ENCODE data around the gene WNT3A. TPM values are rescaled to one million over a fixed set of nuclear protein-coding genes. Genes with fewer than 3 reads are reported as not detected.
A peak's percentile ranks its signal among the peaks of the same experiment; 100 is the strongest.

WNT3A gene
- polyA plus RNA-seq, 3 donors = not detected

DNA sequence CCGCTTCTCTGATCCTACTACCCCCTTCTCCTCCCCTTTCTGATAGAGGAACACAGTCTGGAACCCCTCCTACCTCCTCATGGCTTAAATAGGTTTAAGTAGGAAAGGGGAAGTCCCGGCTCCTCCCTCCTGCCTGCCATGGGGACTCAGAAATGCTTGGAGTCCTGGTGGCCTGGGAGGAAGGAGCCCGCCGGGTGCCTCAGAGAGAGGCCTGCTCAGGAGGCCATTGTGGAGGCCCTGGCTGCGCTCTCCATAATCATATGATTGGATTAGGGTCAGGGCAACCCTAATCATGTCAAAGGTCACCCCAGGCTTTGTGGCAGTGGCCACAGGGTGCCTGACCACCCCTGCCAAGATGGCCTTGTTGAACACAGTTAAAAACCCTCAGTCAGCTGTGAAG lies 29.0 kb downstream of the WNT3A start:
- Mint-ChIP-seq H3K9me3 (peaks cover 0 to 7% (median 2%) of the 10 kb centered on the region in 7 donors), H3K27ac (peak overlapping the region in 1 of 7 donors; percentile 45), H3K4me1 (no peaks in the 10 kb centered on the region), H3K27me3 (ENCODE audit: low read depth in 3 of 3) (peaks cover 36 to 49% (median 42%) of the 10 kb centered on the region in 3 donors), H3K4me3 (no peak overlapping the region), H3K36me3 (no peaks in the 10 kb centered on the region)
- H2AFZ ChIP-seq (ENCODE audit: insufficient read depth, low read depth, low read length, poor library complexity, severe bottlenecking) = no peak overlapping the region
- H3K9me3 ChIP-seq (replicated peaks in 1 of 2; ENCODE audit: control insufficient read depth in 1 of 2, insufficient read depth in 1 of 2, low read length in 2 of 2) = peaks cover 0 to 7% of the 10 kb centered on the region in 2 donors
- H3K27ac ChIP-seq (ENCODE audit: low read depth in 1 of 2, low read length in 2 of 2) = no peak overlapping the region
- intact Hi-C loops (cut with micrococcal nuclease) = no loop called here
- peaks cover 11 to 43% of the 10 kb centered on the region in 2 donors for H3K27me3 ChIP-seq (ENCODE audit: control insufficient read depth in 2 of 2, insufficient read depth in 2 of 2, low read length in 2 of 2)
- no peaks in the 10 kb centered on the region for H4K20me1 ChIP-seq (ENCODE audit: insufficient read depth, low read length)
- DNase-seq = no peak
- no peaks in the 10 kb centered on the region for H3K36me3 ChIP-seq (replicated peaks in 1 of 2; ENCODE audit: control insufficient read depth in 1 of 2, insufficient read depth in 2 of 2, low read length in 2 of 2)
- H3K4me3 ChIP-seq (replicated peaks in 1 of 3; ENCODE audit: low read depth in 2 of 3, low read length in 3 of 3) = no peak overlapping the region
- H3K4me2 ChIP-seq (replicated peaks; ENCODE audit: extremely low read depth, low read length, poor library complexity, severe bottlenecking) = no peak overlapping the region
- 48% methylated on average over 2 of the region's 5 CpGs for WGBS (ENCODE audit: insufficient coverage)
- H3K9ac ChIP-seq (ENCODE audit: insufficient read depth, low read length, poor library complexity, severe bottlenecking) = no peak overlapping the region
- no peaks in the 10 kb centered on the region for H3K4me1 ChIP-seq (ENCODE audit: control insufficient read depth in 1 of 2, insufficient read depth in 2 of 2, low read length in 2 of 2)
- TF ChIP-seq, protein P1, sequence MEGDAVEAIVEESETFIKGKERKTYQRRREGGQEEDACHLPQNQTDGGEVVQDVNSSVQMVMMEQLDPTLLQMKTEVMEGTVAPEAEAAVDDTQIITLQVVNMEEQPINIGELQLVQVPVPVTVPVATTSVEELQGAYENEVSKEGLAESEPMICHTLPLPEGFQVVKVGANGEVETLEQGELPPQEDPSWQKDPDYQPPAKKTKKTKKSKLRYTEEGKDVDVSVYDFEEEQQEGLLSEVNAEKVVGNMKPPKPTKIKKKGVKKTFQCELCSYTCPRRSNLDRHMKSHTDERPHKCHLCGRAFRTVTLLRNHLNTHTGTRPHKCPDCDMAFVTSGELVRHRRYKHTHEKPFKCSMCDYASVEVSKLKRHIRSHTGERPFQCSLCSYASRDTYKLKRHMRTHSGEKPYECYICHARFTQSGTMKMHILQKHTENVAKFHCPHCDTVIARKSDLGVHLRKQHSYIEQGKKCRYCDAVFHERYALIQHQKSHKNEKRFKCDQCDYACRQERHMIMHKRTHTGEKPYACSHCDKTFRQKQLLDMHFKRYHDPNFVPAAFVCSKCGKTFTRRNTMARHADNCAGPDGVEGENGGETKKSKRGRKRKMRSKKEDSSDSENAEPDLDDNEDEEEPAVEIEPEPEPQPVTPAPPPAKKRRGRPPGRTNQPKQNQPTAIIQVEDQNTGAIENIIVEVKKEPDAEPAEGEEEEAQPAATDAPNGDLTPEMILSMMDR (IDR thresholded peaks at IDR 0.05) = no peak
- H3K79me2 ChIP-seq (ENCODE audit: insufficient read depth, low read length) = no peaks in the 10 kb centered on the region

DNA sequence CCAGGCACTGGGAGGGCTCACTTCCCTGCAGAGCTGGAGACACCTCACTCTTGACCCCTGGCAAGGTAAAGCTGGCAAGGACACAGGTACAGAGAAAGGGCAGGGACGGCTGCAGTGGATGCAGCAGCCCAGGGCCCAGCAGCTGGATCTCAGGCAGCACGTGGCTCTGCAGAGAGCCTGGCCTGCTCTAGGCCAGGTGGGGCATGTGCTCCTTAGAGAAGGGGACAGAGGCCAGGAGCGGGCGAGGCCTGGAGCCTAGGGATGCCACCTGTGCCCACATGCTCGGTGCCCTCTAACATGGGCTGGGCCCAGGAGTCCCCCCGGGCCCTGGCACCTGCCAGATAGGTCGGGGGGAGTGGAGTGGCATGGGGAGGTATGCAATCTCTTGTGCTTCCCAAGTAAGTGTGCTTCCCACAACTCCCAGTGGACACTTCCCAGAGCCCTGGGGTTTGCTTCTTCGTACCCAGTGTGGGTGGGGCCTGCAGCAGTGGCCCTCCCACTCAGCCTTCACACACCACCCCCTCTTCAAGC lies 30.0 kb downstream of the WNT3A start:
- intact Hi-C loops (cut with micrococcal nuclease) = no loop called here
- Histone ChIP-seq H3K9me3 (replicated peaks in 1 of 2; ENCODE audit: control insufficient read depth in 1 of 2, insufficient read depth in 1 of 2, low read length in 2 of 2) (peaks cover 0 to 7% of the 10 kb centered on the region in 2 donors), H3K4me2 (replicated peaks; ENCODE audit: extremely low read depth, low read length, poor library complexity, severe bottlenecking) (no peak overlapping the region), H2AFZ (ENCODE audit: insufficient read depth, low read depth, low read length, poor library complexity, severe bottlenecking) (no peak overlapping the region), H4K20me1 (ENCODE audit: insufficient read depth, low read length) (no peaks in the 10 kb centered on the region), H3K79me2 (ENCODE audit: insufficient read depth, low read length) (no peaks in the 10 kb centered on the region), H3K36me3 (replicated peaks in 1 of 2; ENCODE audit: control insufficient read depth in 1 of 2, insufficient read depth in 2 of 2, low read length in 2 of 2) (no peaks in the 10 kb centered on the region), H3K27me3 (ENCODE audit: control insufficient read depth in 2 of 2, insufficient read depth in 2 of 2, low read length in 2 of 2) (peaks cover 11 to 45% of the 10 kb centered on the region in 2 donors), H3K4me1 (ENCODE audit: control insufficient read depth in 1 of 2, insufficient read depth in 2 of 2, low read length in 2 of 2) (no peaks in the 10 kb centered on the region), H3K27ac (ENCODE audit: low read depth in 1 of 2, low read length in 2 of 2) (no peak overlapping the region), H3K4me3 (replicated peaks in 1 of 3; ENCODE audit: low read depth in 2 of 3, low read length in 3 of 3) (no peak overlapping the region), H3K9ac (ENCODE audit: insufficient read depth, low read length, poor library complexity, severe bottlenecking) (no peak overlapping the region)
- no peak for DNase-seq
- H3K9me3 Mint-ChIP-seq = peaks cover 0 to 7% (median 2%) of the 10 kb centered on the region in 7 donors
- peaks cover 36 to 49% (median 42%) of the 10 kb centered on the region in 3 donors for H3K27me3 Mint-ChIP-seq (ENCODE audit: low read depth in 3 of 3)
- H3K4me1 Mint-ChIP-seq = no peaks in the 10 kb centered on the region
- WGBS (ENCODE audit: insufficient coverage) = 100% methylated on average over 8 of the region's 8 CpGs
- no peak overlapping the region for H3K4me3 Mint-ChIP-seq
- no peak overlapping the region for H3K27ac Mint-ChIP-seq
- TF ChIP-seq, protein P1 (IDR thresholded peaks at IDR 0.05) = no peak
- H3K36me3 Mint-ChIP-seq = no peaks in the 10 kb centered on the region
